GM21515 (cell line): ENCODE measurements around the gene HRH3.

Source experiments
- ATAC-seq: cut with Tn5 transposase; IDR thresholded peaks from one replicate; pipeline ENCODE4 v1.9.1; 2021; ENCODE audit not compliant: unreplicated experiment

Gene HRH3

GRCh38 chr20:62230696-62231095 lies 10.6 kb upstream of the HRH3 start:
- no peak for ATAC-seq

GRCh38 chr20:62230276-62230675 lies 10.2 kb upstream of the HRH3 start:
- no peak for ATAC-seq

- ATAC-seq: no peak
Observed at GRCh38 chr20:62229667-62230066, 9.6 kb upstream of the HRH3 start.

GRCh38 chr20:62228982-62229545 lies 9.0 kb upstream of the HRH3 start:
- ATAC-seq: no peak

GRCh38 chr20:62227977-62228958 lies 8.2 kb upstream of the HRH3 start:
- no peak for ATAC-seq

- ATAC-seq: no peak
Observed at GRCh38 chr20:62227591-62227976, 7.5 kb upstream of the HRH3 start.

GRCh38 chr20:62226707-62227590 lies 6.9 kb upstream of the HRH3 start:
- ATAC-seq: no peak

GRCh38 chr20:62225820-62226635 lies 6.0 kb upstream of the HRH3 start:
- no peak for ATAC-seq

GRCh38 chr20:62225026-62225425 lies 4.9 kb upstream of the HRH3 start:
- no peak for ATAC-seq

GRCh38 chr20:62224113-62224855 lies 4.2 kb upstream of the HRH3 start:
- ATAC-seq: no peak

GRCh38 chr20:62223571-62223970 lies 3.5 kb upstream of the HRH3 start:
- no peak for ATAC-seq

GRCh38 chr20:62222972-62223371 lies 2.9 kb upstream of the HRH3 start:
- no peak for ATAC-seq

GRCh38 chr20:62222266-62222850 lies 2.3 kb upstream of the HRH3 start:
- ATAC-seq: no peak

- ATAC-seq: no peak
Observed at GRCh38 chr20:62220666-62221568, 839 bp upstream of the HRH3 start.

- no peak for ATAC-seq
Observed at GRCh38 chr20:62219101-62219991, 732 bp downstream of the HRH3 start.

GRCh38 chr20:62217913-62218773 lies 1.9 kb downstream of the HRH3 start:
- ATAC-seq: no peak
